Measurements from ENCODE around the gene SCN10A. TPM values are rescaled to one million over a fixed set of nuclear protein-coding genes. Genes with fewer than 3 reads are reported as not detected.

The SCN10A gene
- total and polyA plus RNA-seq, 9 of the 15 experiments (the other 6 are each of a cell fraction or from before 2014, with no cell fraction given) = not detected

- TF ChIP-seq AFF1 (IDR thresholded peaks at IDR 0.05; ENCODE audit: low read depth in 1 of 2, partially characterized antibody in 2 of 2) (no peak), MBD1 (CRISPR knock-in tag; IDR thresholded peaks at IDR 0.05) (no peak), MAFG (tag; conservative IDR thresholded peaks at IDR 0.05) (peak; percentile 88), RCOR1 (IDR thresholded peaks at IDR 0.05; ENCODE audit: borderline replicate concordance in 1 of 2, low read depth in 2 of 2, low read length in 2 of 2) (peak in 1 of 2 experiments; percentile 64; a peak in 1 of 4 replicates), ZNF41 (CRISPR knock-in tag; conservative IDR thresholded peaks at IDR 0.05) (no peak), RAD21 (CRISPR knock-in tag; conservative IDR thresholded peaks at IDR 0.05 in 1 of 2, IDR thresholded peaks at IDR 0.05 in 1 of 2) (peak; percentile 45 to 74), MTA3 (IDR thresholded peaks at IDR 0.05; ENCODE audit: borderline replicate concordance) (no peak), VEZF1 (CRISPR knock-in tag; IDR thresholded peaks at IDR 0.05) (peak; percentile 47; the same call in 1 of the 2 replicates), SRSF7 (optimal IDR thresholded peaks at IDR 0.05; ENCODE audit: low read depth, low read length) (no peak), NFIX (CRISPR knock-in tag; IDR thresholded peaks at IDR 0.05; ENCODE audit: low read depth) (no peak), RBM17 (IDR thresholded peaks at IDR 0.05; ENCODE audit: borderline replicate concordance, low read depth, low read length) (no peak), GATAD2B (IDR thresholded peaks at IDR 0.05; ENCODE audit: borderline replicate concordance) (no peak)
Observed at GRCh38 chr3:38738630-38739395, 77.2 kb downstream of the SCN10A start (continued).
